HL-60/S4 treated with retinoic acid at 250 ng/mL for 4 days and 3 days (cell line): ENCODE data around the gene PROKR1.
"Not testable (repeated sequence)": the region's sequence is repeated elsewhere in the genome, so short reads cannot be mapped to it uniquely, and the experiment has no call there.

Experiments
- in situ Hi-C: fragments of 300-500 bp; cut with MboI; formaldehyde crosslinking; loops from 2 replicates; pipeline ENCODE4 v1.7.0; 2022; ENCODE audit warnings: low sequenced_read_pairs

The PROKR1 gene

GRCh38 chr2:68653538-68653982, 10.2 kb downstream of the PROKR1 start:
- in situ Hi-C loops = no loop called here

GRCh38 chr2:68658266-68658665, 14.9 kb downstream of the PROKR1 start:
- in situ Hi-C loops = no loop called here

GRCh38 chr2:68659081-68659480, 15.7 kb downstream of the PROKR1 start:
- in situ Hi-C loops = no loop called here

- in situ Hi-C loops = no loop called here
Observed at GRCh38 chr2:68660658-68661057, 17.3 kb downstream of the PROKR1 start.

GRCh38 chr2:68662466-68662865, 19.1 kb downstream of the PROKR1 start:
- in situ Hi-C loops = no loop called here

- in situ Hi-C loops = no loop called here
Observed at GRCh38 chr2:68663371-68664156, 20.2 kb downstream of the PROKR1 start.

- in situ Hi-C loops = no loop called here
Observed at GRCh38 chr2:68667371-68667770, 24.0 kb downstream of the PROKR1 start.

- in situ Hi-C loops = no loop called here
Observed at GRCh38 chr2:68669651-68670050, 26.3 kb downstream of the PROKR1 start.

- in situ Hi-C loops = no loop called here
Observed at GRCh38 chr2:68671961-68672360, 28.6 kb downstream of the PROKR1 start.

- in situ Hi-C loops = no loop called here
Observed at GRCh38 chr2:68673631-68674030, 30.3 kb downstream of the PROKR1 start.

GRCh38 chr2:68675470-68675869, 32.1 kb downstream of the PROKR1 start:
- in situ Hi-C loops = no loop called here

- in situ Hi-C loops = not testable (repeated sequence)
Observed at GRCh38 chr2:68677837-68678236, 34.5 kb downstream of the PROKR1 start.

- in situ Hi-C loops = not testable (repeated sequence)
Observed at GRCh38 chr2:68679166-68679916, 36.0 kb downstream of the PROKR1 start.

- in situ Hi-C loops = not testable (repeated sequence)
Observed at GRCh38 chr2:68679917-68680267, 36.5 kb downstream of the PROKR1 start.

GRCh38 chr2:68684197-68684596, 40.8 kb downstream of the PROKR1 start:
- in situ Hi-C loops = no loop called here

- in situ Hi-C loops = no loop called here
Observed at GRCh38 chr2:68686178-68686577, 42.8 kb downstream of the PROKR1 start.

- in situ Hi-C loops = no loop called here
Observed at GRCh38 chr2:68687018-68687417, 43.6 kb downstream of the PROKR1 start.

GRCh38 chr2:68689553-68690537, 46.5 kb downstream of the PROKR1 start:
- in situ Hi-C loops = no loop called here

GRCh38 chr2:68690851-68691250, 47.5 kb downstream of the PROKR1 start:
- in situ Hi-C loops = no loop called here

GRCh38 chr2:68692511-68692910, 49.1 kb downstream of the PROKR1 start:
- in situ Hi-C loops = no loop called here

- in situ Hi-C loops = no loop called here
Observed at GRCh38 chr2:68693951-68694350, 50.6 kb downstream of the PROKR1 start.
